Stimulated activated CD8-positive, alpha-beta memory T cell treated with anti-CD3 and anti-CD28 coated beads, Interleukin-4, amount 100 ng/mL, for 4 hours (primary cell): Measurements from ENCODE around the gene PLCB3.
"Not testable (repeated sequence)": the region's sequence is repeated elsewhere in the genome, so short reads cannot be mapped to it uniquely, and the experiment has no call there.

Source experiments
- DNase-seq, 2 donors: peaks; one replicate each; pipeline ENCODE4 v3.0.0-alpha.2; 2020; ENCODE audit warnings: low read depth in 2 of 2, low spot score in 1 of 2

Gene PLCB3

GRCh38 chr11:64303109-64304031, 52.0 kb downstream of the PLCB3 start:
- no peak for DNase-seq

DNA sequence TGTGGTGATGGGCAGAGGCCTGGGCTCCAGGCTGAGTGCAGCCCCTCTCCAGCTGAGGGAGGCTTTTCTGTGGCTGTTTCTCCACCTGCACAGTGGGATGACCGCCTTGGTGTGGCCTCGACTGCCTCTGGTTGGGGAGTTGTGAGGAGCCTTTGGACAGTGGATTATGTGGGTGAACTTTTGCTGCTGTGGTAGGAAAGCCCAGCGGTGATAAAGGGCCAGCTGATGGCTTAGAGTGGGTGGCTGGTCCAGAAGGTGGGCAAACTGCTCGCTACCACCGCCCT, 52.6 kb downstream of the PLCB3 start:
- DNase-seq = no peak

- peak; percentile 84 to 97 for DNase-seq
These were observed 53.2 kb downstream of the PLCB3 start for GRCh38 chr11:64304316-64305072.

DNA sequence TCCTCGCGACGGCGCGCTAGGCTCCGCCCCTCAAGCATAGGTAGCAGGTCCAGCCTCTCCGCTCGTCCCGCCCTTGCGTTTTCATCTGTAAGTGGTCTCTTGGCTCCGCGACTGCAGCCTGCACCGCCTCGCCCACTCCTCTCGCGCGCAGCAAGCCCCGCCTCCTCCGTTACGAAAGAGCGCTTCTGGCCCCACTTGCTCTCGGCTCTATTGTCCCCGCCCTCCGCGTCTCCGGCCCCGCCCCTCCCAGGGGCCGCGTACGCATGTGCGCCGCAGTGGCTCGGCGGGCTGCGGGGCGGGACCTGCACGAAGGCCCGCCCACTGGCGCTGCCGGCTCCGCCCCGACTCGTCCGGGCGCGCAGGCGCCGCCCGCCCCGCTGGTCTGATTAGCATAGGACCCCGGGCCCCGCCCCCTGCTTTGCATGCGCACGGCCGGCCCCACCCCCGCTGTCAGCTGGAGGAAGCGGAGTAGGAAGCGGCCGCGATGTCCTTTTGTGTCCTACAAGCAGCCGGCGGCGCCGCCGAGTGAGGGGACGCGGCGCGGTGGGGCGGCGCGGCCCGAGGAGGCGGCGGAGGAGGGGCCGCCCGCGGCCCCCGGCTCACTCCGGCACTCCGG, 53.9 kb downstream of the PLCB3 start, which contains the start of gene ESRRA:
TSS of gene ESRRA (plus strand) at position 450 of the 616 bp plus-strand sequence. CDS start 1,656 bp downstream, outside the sequence.
- peak; percentile 99 for DNase-seq

DNA sequence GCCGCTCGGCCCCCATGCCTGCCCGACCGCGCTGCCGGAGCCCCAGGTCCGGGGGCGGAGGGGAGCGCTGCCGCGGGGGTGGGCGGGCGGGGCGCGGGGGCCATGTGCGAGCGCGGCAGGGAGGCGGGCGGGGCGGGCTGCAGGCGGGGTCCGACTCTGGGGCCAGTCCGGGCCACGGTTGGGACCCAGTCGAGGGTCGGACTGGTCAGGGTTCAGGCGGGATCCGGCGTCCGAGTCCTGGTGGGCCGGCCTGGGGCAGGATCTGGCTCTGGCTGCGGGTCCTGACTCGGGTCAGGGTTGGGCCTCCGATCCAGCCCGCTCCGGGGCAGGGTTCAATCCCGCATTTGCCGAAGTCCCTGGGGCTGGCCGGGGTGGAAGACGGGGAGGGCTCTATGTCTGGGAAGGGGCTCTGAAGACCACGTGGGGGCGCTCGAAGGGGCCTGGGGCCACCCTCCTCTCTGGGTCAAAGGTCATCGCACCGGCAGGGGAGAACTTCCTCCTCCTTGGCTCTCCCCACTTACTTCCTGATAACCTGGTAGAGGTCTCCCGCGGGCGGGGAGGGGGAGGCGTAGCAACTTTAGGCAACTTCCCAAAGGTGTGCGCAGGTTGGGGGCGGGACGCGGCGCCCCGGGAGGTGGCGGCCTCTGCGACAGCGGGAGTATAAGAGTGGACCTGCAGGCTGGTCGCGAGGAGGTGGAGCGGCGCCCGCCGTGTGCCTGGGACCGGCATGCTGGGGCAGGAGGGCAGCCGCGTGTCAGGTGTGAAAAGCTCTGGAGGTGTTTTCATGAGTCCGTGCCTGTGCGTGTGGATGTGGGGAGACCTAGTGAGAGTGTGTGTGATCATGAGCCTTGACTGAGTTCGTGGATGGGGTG, 54.6 kb downstream of the PLCB3 start:
- peak; percentile 43 to 61 for DNase-seq

DNA sequence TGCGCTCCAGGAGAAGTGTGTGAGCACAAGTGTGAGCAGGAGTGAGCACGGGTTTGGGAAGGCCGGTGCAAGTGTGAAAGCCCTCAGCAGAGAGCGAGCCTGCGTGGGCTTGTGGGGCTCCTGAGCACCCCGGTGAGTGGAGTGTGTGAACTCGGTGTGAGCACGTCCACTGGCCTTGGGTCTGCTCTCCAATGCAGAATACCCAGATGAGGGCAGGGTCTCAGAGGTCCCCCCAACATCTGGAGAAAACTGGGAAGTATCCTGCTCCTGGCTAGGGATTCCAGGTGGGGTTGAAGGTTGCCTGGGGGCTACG, 55.2 kb downstream of the PLCB3 start:
- DNase-seq = no peak

DNA sequence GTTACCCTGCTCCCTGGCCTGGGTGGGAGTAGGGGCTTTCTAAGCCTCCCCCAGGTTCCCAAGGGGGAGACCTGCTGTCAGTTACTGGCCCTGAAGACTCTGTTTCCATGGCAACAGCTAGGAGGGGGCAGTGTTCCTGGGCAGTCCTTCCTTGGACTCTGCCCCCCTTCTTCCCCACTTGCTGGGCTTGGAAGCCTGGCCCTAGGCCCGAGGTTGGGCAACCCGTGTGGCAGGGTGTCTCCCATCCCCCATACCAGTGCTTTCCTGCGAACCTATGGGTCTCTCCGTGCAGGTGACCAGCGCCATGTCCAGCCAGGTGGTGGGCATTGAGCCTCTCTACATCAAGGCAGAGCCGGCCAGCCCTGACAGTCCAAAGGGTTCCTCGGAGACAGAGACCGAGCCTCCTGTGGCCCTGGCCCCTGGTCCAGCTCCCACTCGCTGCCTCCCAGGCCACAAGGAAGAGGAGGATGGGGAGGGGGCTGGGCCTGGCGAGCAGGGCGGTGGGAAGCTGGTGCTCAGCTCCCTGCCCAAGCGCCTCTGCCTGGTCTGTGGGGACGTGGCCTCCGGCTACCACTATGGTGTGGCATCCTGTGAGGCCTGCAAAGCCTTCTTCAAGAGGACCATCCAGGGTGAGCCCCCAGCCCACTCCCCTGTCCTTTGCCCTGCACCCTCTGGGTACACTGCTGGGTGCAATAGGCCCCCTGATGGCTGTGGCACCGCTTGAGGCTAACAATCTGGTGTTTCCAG, 55.7 kb downstream of the PLCB3 start:
- DNase-seq = no peak

DNA sequence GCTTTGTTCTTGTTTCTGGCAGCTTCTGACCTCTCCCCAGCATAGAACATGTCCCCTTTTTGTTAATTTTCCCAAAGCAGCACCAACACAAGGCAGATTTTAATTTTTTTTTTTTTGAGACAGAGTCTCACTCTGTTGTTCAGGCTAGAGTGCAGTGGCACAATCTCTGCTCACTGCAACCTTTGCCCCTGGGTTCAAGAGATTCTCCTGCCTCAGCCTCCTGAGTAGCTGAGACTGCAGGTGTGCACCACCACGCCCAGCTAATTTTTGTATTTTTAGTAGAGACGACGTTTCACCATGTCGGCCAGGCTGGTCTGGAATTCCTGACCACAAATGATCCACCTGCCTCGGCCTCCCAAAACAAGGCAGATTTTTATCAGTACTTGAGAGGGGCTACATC, 56.5 kb downstream of the PLCB3 start:
- DNase-seq = not testable (repeated sequence)

DNA sequence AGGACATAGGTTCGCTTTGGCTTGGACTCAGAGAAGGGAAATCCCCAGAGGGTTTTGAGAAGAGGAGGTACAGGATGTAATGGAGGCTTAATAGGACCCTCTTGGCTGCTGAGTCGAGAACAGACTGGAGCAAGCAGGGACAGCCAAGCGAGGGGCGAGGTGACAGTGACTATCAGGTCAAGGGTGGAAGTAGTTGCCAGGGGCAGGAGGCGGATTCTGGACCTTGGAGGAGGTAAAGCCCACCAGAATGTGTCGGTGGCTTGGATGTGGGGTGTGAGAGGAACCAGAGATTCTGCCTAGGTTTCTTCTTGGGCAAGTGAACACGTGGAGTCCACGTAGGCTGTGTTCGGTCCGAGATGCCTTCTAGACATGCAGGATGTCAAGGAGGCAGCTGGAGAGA, 61.6 kb downstream of the PLCB3 start:
- DNase-seq = no peak

DNA sequence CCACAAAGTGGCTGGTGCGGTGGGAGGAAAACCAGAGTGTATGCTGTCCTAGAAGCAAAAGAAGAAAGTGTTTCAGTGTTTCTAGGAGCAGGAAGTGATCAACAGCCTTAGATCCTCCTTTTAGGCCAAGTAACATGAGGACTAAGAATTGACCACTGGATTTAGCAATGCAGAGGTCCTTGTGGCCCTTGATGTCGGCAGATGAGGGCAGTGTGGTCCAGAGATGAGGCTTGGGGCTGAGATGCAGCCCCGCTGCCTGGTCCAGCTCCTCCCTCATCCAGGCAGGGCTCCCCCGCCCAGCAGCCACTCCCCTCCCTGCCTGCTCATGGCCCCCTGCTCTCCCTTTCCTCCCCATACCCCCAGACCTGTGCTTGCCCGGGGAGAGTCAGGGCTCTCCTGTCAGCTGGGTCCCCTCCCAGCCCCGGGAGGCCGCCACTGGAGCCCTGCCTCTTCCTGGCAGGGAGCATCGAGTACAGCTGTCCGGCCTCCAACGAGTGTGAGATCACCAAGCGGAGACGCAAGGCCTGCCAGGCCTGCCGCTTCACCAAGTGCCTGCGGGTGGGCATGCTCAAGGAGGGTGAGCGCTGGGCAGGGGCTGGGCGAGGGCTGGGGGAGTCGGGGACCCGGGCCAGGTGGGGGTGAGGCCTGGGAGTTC, 62.3 kb downstream of the PLCB3 start:
- no peak for DNase-seq

- DNase-seq = no peak
These were observed 62.9 kb downstream of the PLCB3 start for GRCh38 chr11:64314146-64314804.

DNA sequence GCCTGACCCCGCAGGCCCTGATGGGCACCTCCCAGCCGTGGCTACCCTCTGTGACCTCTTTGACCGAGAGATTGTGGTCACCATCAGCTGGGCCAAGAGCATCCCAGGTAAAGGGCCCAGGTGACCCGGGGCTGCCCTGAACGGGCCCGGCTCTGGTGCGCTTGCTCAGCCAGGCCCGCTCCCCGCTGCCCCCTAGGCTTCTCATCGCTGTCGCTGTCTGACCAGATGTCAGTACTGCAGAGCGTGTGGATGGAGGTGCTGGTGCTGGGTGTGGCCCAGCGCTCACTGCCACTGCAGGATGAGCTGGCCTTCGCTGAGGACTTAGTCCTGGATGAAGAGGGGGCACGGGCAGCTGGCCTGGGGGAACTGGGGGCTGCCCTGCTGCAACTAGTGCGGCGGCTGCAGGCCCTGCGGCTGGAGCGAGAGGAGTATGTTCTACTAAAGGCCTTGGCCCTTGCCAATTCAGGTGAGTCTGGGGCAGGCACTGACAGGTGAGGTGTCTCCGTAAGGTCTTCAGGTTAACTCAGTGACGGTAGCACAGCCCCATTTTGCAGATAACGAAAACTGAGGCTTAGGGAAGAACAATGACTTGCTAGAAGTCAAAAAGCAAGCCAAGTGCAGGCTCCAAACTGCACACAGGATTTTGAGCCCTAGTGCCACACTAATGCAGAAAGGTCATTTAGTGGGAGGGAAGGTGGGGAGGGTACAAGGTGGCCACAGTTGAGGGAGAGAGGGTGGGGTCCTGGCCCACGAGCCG, 63.7 kb downstream of the PLCB3 start:
- DNase-seq = no peak

- not testable (repeated sequence) for DNase-seq
These were observed 64.6 kb downstream of the PLCB3 start for GRCh38 chr11:64315667-64316526.

- DNase-seq = no peak
These were observed 65.5 kb downstream of the PLCB3 start for GRCh38 chr11:64316672-64317324.

GRCh38 chr11:64317325-64317960, 66.1 kb downstream of the PLCB3 start, which contains the start of gene TRMT112:
TRMT112 (minus strand) TSS chr11:64317559; CDS start chr11:64317526, 33 bp downstream.
- DNase-seq = peak; percentile 90 to 92

DNA sequence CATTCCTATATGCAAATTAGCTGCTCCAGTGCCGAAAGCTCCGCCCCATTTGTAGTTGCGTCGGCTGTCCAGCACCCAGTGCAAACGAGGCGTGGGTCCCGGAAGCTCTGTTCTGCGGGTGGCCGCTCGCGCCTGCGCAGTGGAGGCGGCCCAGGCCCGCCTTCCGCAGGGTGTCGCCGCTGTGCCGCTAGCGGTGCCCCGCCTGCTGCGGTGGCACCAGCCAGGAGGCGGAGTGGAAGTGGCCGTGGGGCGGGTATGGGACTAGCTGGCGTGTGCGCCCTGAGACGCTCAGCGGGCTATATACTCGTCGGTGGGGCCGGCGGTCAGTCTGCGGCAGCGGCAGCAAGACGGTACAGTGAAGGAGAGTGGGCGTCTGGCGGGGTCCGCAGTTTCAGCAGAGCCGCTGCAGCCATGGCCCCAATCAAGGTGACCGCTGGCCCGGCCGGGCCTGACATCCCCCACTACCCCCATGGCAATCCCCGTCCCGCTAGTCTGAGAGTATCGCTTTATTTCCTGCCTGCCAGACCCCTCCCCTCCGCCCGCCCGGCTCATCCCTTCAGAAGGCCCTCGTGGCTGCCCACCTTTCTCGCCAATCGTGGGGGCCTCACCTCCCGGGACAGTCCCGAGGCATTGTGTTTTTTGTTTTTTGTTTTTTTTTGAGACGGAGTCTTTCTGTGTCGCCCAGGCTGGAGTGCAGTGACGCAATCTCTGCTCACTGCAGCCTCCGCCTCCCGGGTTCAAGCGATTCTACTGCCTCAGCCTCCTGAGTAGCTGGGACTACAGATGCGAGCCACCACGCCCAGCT, 66.8 kb downstream of the PLCB3 start, which contains the start of gene PRDX5:
TSS of gene PRDX5 (plus strand) at position 161 of the 805 bp plus-strand sequence. CDS start at position 256, 95 bp downstream.
- peak; percentile 77 to 91 for DNase-seq
